ENCODE data around the gene CLMN.

CLMN gene

GRCh38 chr14:95255013-95255412 lies 64.7 kb downstream of the CLMN start:
- no peak for DNase-seq (ENCODE audit: low read depth in 2 of 2)
- H3K4me3 ChIP-seq (replicated peaks in 1 of 2; ENCODE audit: low read depth in 2 of 2, low read length in 2 of 2) = no peak overlapping the region
- TF ChIP-seq CTCF (IDR thresholded peaks at IDR 0.05; ENCODE audit: low read depth, low read length) = no peak

- H3K4me3 ChIP-seq (replicated peaks in 1 of 2; ENCODE audit: low read depth in 2 of 2, low read length in 2 of 2) = no peak overlapping the region
- peak in 1 of 2 donors; percentile 33 for DNase-seq (ENCODE audit: low read depth in 2 of 2)
- TF ChIP-seq CTCF (IDR thresholded peaks at IDR 0.05; ENCODE audit: low read depth, low read length) = no peak
Measured at GRCh38 chr14:95254288-95254687, 65.4 kb downstream of the CLMN start.

- peak in 1 of 2 donors; percentile 56 for DNase-seq (ENCODE audit: low read depth in 2 of 2)
- no peak overlapping the region for H3K4me3 ChIP-seq (replicated peaks in 1 of 2; ENCODE audit: low read depth in 2 of 2, low read length in 2 of 2)
- no peak for TF ChIP-seq CTCF (IDR thresholded peaks at IDR 0.05; ENCODE audit: low read depth, low read length)
Measured at GRCh38 chr14:95253039-95253630, 66.6 kb downstream of the CLMN start.

GRCh38 chr14:95252219-95252618 lies 67.5 kb downstream of the CLMN start:
- no peak overlapping the region for H3K4me3 ChIP-seq (replicated peaks in 1 of 2; ENCODE audit: low read depth in 2 of 2, low read length in 2 of 2)
- no peak for TF ChIP-seq CTCF (IDR thresholded peaks at IDR 0.05; ENCODE audit: low read depth, low read length)
- no peak for DNase-seq (ENCODE audit: low read depth in 2 of 2)

GRCh38 chr14:95250936-95251335 lies 68.8 kb downstream of the CLMN start:
- TF ChIP-seq CTCF (IDR thresholded peaks at IDR 0.05; ENCODE audit: low read depth, low read length) = no peak
- H3K4me3 ChIP-seq (replicated peaks in 1 of 2; ENCODE audit: low read depth in 2 of 2, low read length in 2 of 2) = no peak overlapping the region
- no peak for DNase-seq (ENCODE audit: low read depth in 2 of 2)

GRCh38 chr14:95250140-95250769 lies 69.5 kb downstream of the CLMN start:
- no peak for DNase-seq (ENCODE audit: low read depth in 2 of 2)
- no peak overlapping the region for H3K4me3 ChIP-seq (replicated peaks in 1 of 2; ENCODE audit: low read depth in 2 of 2, low read length in 2 of 2)
- TF ChIP-seq CTCF (IDR thresholded peaks at IDR 0.05; ENCODE audit: low read depth, low read length) = no peak

Measured in cardiac fibroblast (primary cell).